Adrenal gland (tissue), 5 donors: ENCODE data around the gene CLDN18.

Source experiments
- CTCF ChIP-seq, 6 experiments: fragments of 450-650 bp in 4 of 6; fragments of 200-600 bp in 2 of 6; sonication (generic) in 1 of 6; IDR thresholded peaks; 1 replicate in 5 of 6; 2 replicates in 1 of 6; pipeline versions ENCODE4 v1.5.1 to v1.8.0; 2016 to 2021; ENCODE audit warnings: antibody characterized with exemption in 6 of 6, mild to moderate bottlenecking in 2 of 6, moderate library complexity in 1 of 6
- POLR2A ChIP-seq, 2 donors: fragments of 450-650 bp; IDR thresholded peaks; one replicate each; pipeline ENCODE4 v1.6.1; 2017; ENCODE audit warnings: antibody characterized with exemption in 2 of 2, mild to moderate bottlenecking in 2 of 2, moderate library complexity in 1 of 2
- donor health status: DM: no; HTN: no; CAD: no.

GRCh38 chr3:137988152-137988551, 21.8 kb upstream of the CLDN18 start:
- TF ChIP-seq POLR2A (IDR thresholded peaks at IDR 0.05): no peak
- TF ChIP-seq CTCF (IDR thresholded peaks at IDR 0.05): no peak
